ENCODE data around the gene APOBR.
"Not testable (repeated sequence)": the region's sequence is repeated elsewhere in the genome, so short reads cannot be mapped to it uniquely, and the experiment has no call there.

GRCh38 chr16:28545964-28546363, 51.5 kb downstream of the APOBR start:
- not testable (repeated sequence) for TF ChIP-seq CTCF (CRISPR knock-in tag; IDR thresholded peaks at IDR 0.05); ELF1 (CRISPR knock-in tag; IDR thresholded peaks at IDR 0.05); GABPA (IDR thresholded peaks at IDR 0.05; ENCODE audit: low read depth, low read length); GABPA (CRISPR knock-in tag; IDR thresholded peaks at IDR 0.05; ENCODE audit: low read depth); DZIP1 (CRISPR knock-in tag; IDR thresholded peaks at IDR 0.05); ERF (CRISPR knock-in tag; IDR thresholded peaks at IDR 0.05); ZNF317 (CRISPR knock-in tag; IDR thresholded peaks at IDR 0.05); UBTF (CRISPR knock-in tag; IDR thresholded peaks at IDR 0.05); ZKSCAN8 (CRISPR knock-in tag; IDR thresholded peaks at IDR 0.05; ENCODE audit: borderline replicate concordance)

All from HepG2 (cell line).